HFF-Myc (cell line): ENCODE results near the gene MAP7D3.

Experiments used
- DNase-seq: peaks from one replicate; pipeline ENCODE4 v3.0.0-alpha.2; 2011; ENCODE audit warnings: low read depth; ENCODE audit errors: extremely low read depth
- H3K4me3 ChIP-seq: replicated peaks from 2 replicates; pipeline ENCODE4 v1.5.1; 2011; ENCODE audit warnings: low read depth, mild to moderate bottlenecking, control low read depth, low read length
- TF ChIP-seq, protein P1 (sequence below): IDR thresholded peaks from 2 replicates; pipeline ENCODE4 v1.5.1; 2012; ENCODE audit warnings: mild to moderate bottlenecking, low read depth, low read length, control low read depth; ENCODE audit errors: missing control alignments

MAP7D3 gene

DNA sequence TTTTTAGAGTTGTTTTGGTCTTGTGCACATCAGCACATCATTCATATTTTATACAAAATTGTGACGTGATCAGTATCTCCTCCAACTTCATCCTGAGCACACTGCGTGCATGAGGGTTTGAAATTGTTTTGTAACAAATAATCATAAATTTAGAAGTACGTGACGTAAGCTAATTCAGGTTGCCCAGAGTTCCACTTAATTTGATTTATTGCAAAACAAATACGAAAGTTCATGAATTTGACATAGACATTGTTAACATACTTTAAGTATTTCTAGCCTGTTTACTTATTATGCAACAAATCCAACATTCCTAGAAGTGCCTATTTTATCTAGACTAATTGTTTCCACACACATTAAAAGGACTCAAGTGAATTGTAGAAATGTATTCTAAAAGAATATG is 48.3 kb downstream of the MAP7D3 start:
- no peak overlapping the region for H3K4me3 ChIP-seq
- no peak for DNase-seq
- TF ChIP-seq, protein P1, sequence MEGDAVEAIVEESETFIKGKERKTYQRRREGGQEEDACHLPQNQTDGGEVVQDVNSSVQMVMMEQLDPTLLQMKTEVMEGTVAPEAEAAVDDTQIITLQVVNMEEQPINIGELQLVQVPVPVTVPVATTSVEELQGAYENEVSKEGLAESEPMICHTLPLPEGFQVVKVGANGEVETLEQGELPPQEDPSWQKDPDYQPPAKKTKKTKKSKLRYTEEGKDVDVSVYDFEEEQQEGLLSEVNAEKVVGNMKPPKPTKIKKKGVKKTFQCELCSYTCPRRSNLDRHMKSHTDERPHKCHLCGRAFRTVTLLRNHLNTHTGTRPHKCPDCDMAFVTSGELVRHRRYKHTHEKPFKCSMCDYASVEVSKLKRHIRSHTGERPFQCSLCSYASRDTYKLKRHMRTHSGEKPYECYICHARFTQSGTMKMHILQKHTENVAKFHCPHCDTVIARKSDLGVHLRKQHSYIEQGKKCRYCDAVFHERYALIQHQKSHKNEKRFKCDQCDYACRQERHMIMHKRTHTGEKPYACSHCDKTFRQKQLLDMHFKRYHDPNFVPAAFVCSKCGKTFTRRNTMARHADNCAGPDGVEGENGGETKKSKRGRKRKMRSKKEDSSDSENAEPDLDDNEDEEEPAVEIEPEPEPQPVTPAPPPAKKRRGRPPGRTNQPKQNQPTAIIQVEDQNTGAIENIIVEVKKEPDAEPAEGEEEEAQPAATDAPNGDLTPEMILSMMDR: no peak

DNA sequence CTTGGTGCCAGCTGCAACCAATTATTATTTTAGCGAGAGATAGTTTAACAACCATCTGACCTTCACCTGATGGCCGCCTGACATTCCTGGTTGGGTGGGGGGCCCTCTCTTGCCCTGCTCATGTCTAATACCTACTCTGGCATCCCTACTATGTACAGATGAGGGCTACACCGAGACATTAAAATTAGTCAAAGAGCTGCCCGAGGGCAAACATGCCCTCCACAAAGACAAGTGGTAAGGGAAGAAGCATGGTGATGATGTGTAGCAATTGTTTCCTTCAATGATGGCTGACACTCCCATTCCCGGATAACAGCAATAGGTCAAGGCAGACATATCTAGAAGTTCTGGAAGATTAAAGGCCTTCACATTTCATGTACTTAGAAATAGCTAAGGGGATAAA is 49.6 kb downstream of the MAP7D3 start:
- TF ChIP-seq, protein P1: no peak
- DNase-seq: no peak
- no peak overlapping the region for H3K4me3 ChIP-seq

DNA sequence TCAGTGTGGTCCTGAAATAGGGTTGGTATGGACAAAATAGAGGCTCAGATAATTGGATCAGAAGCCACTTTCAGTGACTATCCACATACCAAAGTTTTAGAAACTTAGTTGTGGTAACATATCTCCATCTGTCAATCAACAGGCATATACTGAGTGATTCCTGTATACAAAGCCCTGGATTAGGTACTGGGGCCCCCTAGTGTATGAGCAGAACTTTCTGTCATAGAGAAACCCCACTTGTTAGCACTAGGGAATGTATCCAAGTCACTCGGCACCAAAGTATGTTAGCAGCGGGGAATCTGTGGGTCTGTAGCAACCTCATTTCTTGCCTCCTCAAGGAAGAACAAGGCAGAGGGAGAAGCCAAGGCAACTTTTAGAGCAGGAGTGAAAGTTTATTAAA is 50.7 kb downstream of the MAP7D3 start:
- no peak overlapping the region for H3K4me3 ChIP-seq
- no peak for DNase-seq
- TF ChIP-seq, protein P1: peak; percentile 34

DNA sequence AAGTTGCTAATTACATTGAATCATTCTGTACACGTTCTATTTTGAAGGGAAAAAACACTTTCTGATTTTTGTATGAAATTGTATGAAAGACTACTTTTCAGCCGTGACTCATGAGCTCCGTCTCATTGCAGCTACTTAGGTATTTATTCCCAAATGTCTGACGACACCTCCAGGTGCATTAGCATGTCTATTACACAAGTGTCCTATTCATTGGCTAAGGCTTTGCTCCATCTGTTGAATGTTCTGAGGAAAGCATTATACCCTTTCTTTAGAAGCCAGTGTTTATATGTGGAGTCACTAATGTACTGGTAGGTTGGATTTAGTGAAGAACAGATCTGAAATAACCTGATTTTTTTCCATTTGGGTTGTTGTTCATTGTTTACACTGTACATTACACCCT is 51.8 kb downstream of the MAP7D3 start:
- TF ChIP-seq, protein P1: no peak
- no peak for DNase-seq
- no peak overlapping the region for H3K4me3 ChIP-seq

DNA sequence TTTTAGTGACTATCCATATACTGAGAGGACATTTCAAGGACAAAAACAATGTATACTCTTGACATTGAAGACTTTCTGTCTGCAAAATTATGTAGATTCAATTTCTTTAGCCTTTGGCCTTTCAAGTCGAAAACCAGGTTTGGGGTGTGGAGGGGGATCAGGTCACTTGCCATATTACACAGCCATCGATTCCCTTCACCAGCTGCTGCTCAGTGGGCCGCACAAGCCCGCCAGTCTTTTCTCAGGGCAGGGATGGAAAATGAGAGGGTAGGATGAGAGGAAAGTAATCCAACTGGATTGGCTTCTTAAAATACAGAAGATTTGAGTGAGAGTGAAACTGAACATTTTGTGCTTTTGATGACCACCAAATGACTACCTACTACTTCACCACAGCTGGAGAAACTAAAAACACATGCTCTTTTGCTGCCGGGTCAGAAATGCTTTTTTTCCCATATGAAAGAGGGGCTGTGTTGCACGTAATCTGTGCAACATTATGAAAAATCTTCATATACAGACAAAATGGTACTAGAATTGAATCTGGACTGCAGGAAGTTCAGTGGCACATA is 52.4 kb downstream of the MAP7D3 start:
- DNase-seq: no peak
- 0 out of 2 replicates have a peak overlapping the region, but pooled peaks have one; percentile 7 for H3K4me3 ChIP-seq
- TF ChIP-seq, protein P1: no peak

- DNase-seq: no peak
- H3K4me3 ChIP-seq: 0 out of 2 replicates have a peak overlapping the region, but pooled peaks have one; percentile 6
- TF ChIP-seq, protein P1: no peak
Measured at GRCh38 chrX:136198010-136198409, 53.2 kb downstream of the MAP7D3 start.

DNA sequence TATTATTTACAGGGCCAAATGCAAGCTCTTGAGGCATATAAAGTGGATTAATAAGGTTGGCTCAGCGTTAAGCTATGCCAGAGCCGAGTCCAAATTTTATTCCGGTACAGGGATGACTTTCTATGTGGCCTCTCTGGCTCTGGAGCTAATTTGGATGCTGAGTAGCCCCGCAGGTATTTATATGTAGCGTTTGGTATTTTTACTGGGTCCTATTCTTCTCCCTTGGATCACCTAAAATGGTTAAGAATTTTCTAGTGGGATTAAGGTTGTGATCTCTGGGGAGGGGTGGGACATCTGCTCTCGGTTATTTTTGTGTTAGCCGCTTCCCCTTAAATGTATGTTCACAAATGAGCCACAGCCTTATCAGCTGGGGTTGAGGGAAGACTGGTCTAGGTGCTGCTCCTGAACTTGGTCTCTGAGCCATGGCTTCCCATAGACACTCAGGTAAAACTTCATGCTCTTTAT is 54.5 kb downstream of the MAP7D3 start:
- TF ChIP-seq, protein P1: no peak
- DNase-seq: no peak
- H3K4me3 ChIP-seq: no peak overlapping the region
